HG03045 (cell line): ENCODE measurements around the gene PODN.

Experiments used
- ATAC-seq: cut with Tn5 transposase; IDR thresholded peaks from one replicate; pipeline ENCODE4 v1.9.1; 2021; ENCODE audit warnings: mild to moderate bottlenecking, moderate library complexity; ENCODE audit not compliant: unreplicated experiment

PODN gene

GRCh38 chr1:53050310-53050709 lies 11.7 kb upstream of the PODN start:
- ATAC-seq = no peak

- ATAC-seq = no peak
Measured at GRCh38 chr1:53051676-53052075, 10.3 kb upstream of the PODN start.

DNA sequence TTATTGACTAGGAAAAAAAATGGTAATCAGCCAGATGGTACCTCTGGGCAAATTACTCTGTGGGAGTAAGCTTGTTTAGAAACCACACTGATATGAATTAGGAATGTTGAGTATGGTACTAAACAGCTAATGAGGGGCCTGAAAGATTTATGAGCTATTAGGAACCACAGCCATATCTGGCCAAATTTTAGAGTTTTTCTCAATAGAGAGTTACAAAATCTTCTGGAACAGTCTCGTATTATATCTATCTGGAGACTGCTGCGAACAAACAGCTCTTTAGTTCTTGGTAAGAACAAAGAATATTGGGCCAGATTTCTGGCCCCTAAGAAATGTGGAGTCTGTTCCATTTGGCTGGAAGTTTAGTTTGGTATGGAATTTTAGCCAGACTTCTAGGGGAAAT lies 4.9 kb upstream of the PODN start:
- no peak for ATAC-seq

DNA sequence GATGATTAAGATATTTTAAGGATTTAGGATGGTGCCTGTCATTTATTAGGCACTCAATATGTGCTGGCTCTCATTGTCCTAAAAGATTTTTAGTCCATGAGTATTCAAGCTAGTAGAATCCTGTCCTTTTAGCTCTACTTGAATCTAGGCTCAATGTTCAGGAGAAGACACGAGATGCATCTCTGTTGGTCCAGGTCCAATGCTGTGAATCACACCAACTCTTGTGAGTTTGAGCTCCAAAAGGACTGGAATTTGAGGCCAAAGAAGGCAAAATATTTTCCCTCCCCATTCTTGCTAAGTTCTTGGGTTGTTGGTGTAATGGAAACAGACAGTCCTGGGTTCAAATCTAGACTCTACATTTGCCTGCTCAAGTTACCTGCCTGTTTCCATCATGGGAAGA lies 1.4 kb upstream of the PODN start:
- no peak for ATAC-seq

DNA sequence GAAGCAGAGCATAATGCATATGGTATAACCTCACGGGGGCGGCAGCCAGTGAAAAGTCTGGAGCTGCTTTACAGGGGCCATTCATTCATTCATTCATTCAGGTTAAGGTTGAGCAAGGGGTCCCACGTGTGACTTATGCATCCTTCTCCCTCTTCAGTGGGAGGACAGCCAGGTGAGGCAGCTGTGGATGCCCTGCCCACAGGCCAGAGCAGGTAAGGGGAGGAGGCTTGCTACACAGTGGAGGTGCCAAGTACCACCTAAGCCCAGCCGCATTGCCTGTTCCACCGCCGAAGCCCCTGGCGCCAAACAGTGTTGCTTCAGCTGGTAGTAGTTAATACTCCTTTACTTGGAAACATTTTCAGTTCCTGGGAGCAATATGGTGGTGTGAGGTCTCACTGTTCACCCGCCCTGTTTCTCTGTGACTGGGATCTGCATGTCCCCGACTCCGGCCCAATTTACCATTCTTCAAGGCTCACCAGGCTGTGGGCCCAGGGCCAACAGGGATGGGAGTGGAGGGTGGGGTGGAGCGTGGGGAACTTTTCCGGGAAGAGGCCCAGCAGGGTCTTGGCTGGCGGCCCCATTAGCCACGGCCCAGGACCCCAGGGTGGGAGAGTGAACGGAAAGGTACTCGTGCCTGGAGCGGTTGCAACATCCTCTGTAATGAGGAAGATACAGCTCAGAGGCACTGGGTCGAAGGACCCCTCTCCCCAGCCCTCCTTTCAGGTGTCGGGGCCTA lies 722 bp upstream of the PODN start:
- no peak for ATAC-seq

DNA sequence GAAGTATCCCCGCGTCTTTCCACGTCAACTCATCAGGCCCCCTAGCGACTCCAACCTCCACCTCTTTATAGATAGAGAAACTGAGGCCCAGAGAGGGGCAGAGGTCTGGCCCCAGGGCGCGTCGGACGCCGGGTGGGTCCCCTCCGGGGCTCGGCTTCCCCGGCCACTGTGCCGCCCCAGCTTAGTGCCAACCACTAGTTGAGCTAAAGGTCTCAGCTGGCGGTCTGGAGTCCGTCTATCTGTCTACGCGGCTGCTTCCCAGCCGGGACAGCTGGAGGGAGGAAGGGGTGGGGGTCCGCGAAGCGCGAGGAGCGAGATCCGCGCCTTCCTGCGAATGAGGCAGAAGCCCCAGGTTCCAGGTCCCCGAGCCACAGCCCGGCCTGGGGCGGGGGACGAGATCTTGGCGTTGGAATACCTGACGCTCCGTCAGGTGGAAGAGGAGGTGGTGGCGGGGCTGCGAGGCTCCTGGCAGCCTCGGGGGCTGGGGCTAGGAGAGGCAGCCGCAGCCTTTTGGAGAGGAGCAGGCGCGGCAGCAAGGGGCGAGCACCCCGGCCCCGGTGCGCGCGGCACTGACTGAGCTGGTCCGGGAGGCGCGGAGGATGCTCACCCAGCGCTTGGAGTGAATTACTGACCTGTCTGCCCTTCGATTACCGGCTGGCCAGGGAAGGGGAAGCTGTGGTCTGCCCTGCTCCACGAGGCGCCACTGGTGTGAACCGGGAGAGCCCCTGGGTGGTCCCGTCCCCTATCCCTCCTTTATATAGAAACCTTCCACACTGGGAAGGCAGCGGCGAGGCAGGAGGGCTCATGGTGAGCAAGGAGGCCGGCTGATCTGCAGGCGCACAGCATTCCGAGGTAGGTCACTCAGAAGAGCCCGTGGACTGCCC lies 937 bp downstream of the PODN start:
- no peak for ATAC-seq

GRCh38 chr1:53063744-53064515 lies 1.9 kb downstream of the PODN start:
- ATAC-seq = no peak

- ATAC-seq = no peak
Measured at GRCh38 chr1:53065391-53065790, 3.4 kb downstream of the PODN start.

- no peak for ATAC-seq
Measured at GRCh38 chr1:53066488-53066887, 4.5 kb downstream of the PODN start.

- no peak for ATAC-seq
Measured at GRCh38 chr1:53066891-53067738, 5.1 kb downstream of the PODN start.

GRCh38 chr1:53067886-53068285 lies 5.9 kb downstream of the PODN start:
- no peak for ATAC-seq

DNA sequence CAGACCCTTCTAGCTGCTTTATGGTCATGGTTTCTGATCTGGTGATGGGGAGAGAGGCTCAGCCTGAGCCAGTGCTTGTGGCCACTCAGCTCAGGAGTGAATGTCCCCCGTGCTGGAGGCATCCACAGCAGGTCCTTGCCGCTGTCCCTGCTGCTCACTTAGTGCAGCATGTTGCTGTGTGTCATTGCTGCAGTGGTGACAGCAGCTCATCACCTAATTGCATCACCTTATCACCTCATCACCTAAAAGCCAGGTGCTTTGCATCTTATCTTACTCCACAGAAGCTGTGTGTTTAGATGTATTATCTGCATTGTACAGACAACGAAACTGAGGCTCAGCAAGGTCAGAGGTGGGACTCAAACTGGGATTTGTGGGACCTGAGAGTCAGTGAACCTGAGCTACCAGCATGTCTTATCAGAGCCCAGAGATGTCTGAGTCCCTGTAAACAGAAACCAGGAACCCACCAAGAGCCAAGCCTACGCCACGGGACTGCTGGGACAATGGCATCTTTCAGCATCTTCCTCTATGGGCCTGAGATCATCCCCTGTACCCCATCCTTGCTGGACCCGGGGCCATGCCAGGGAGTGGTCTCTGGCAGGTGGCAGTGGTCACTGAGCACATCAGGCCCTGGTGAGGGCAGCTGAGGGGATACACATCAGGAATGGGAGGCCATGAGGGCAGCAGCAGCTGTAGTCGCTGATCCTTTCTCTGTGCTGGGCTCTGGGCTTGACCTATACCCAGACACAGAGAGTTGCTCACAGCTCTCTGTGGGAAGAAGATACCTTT lies 6.5 kb downstream of the PODN start:
- no peak for ATAC-seq

- ATAC-seq = no peak
Measured at GRCh38 chr1:53069265-53069662, 7.3 kb downstream of the PODN start.

DNA sequence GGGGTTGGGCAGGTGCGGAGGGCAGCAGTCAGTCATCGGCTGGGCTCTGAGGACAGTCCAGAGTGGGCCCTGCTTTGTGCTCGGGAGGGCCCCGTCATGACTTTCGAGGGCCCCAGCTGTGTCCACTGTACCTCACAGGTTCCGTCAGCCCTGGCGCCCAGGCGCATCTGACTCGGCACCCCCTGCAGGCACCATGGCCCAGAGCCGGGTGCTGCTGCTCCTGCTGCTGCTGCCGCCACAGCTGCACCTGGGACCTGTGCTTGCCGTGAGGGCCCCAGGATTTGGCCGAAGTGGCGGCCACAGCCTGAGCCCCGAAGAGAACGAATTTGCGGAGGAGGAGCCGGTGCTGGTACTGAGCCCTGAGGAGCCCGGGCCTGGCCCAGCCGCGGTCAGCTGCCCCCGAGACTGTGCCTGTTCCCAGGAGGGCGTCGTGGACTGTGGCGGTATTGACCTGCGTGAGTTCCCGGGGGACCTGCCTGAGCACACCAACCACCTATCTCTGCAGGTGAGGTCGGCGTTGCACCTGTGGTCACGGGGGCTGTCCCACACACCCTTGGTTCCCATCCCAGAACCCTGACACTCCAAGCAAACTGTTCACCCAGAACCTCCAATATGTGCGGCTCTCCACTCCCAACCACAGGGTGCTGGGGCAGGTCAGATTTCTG lies 7.8 kb downstream of the PODN start:
- no peak for ATAC-seq

DNA sequence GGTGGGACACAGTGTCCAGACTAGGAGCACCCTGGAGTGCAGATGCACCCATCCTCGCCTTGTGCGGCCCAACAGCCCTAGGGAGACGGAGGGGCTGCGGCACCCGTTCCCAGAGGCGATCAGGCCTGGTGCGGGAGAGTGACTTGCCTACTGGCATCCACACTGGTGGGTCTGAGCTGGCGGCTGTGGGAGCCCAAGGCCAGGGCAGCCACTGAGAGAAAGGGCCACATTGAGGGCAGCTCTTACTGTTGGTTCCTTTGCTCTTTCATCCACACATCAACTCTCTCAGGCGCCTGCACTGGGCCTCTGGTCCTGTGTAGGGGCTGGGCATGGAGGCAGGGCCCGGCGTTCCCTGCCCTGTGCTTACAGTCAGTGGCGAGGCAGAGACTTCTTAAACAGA lies 8.6 kb downstream of the PODN start:
- ATAC-seq = no peak

DNA sequence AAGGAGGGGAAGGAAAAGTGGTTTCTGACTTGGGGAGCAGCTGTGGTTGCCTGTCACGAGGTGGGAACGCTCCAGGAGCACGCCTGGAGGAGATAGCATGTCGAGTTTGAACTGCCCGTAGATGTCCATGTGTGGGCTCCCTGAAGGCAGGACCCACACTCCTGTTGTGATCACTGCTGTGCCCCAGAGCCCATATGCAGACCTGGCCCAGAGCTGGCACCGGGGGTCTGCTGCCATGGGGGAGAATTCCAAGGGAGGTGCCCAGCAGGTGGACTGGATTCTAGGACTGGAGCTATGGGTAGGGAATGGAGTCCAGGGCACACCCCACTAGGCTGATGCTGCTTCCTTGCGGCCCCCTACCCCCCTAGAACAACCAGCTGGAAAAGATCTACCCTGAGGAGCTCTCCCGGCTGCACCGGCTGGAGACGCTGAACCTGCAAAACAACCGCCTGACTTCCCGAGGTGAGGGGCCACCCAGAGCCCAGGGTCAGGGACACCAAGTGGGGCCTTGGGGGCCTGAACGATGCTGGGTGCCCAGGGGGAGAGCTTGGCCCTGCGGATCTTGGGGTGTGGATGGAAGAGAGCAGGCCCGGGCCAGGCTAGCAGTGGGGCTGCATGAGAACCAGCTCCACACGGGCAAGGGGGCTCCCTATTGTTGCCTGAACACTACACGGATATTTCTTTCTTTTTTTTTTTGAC lies 9.3 kb downstream of the PODN start:
- no peak for ATAC-seq

DNA sequence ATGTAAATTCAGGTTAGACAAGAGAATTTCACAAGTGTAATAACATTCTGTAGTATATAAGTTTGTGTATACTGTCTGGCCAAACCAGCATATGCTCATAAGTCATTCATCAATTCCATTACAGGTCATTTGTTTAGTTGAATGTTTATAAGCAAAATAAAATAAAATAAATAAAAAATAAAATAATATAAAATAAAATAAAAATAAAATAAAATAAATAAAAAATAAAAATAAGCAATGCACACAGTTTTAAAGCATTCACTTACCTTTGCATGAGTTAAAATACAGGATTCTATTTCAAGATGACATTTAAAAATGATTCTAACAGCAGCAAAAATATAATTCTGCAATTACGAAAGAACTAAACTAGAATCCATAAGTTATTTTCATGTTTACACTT lies 9.9 kb downstream of the PODN start:
- ATAC-seq = no peak

DNA sequence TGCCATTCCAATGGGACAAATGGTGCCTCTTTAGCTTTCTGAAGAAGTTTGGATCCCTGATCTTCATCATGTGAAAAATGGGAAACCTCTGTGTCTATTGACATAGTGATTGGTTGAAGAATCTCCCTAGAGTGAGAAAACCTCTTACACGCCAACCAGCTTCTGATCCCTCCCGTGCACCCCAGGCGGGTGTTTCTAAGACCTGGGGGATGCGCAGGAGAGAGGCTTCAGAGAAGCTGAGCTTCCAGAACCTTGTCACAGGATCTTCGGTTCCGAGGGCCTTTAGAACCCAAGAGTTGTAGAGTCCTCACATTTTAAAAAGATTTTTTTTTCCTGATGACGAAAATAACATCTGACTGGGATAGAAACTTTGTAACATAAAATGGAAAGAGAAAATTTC lies 11.3 kb downstream of the PODN start:
- ATAC-seq = no peak

- ATAC-seq = no peak
Measured at GRCh38 chr1:53073868-53074311, 11.9 kb downstream of the PODN start.
